ENCODE data around the gene SORCS2. TPM values are rescaled to one million over a fixed set of nuclear protein-coding genes. Genes with fewer than 3 reads are reported as not detected.

Gene SORCS2
- total RNA-seq, 2 experiments from 2014 or later: not detected

GRCh38 chr4:7480423-7480822, 288.1 kb downstream of the SORCS2 start:
- DNase-seq: no peak
- H3K27ac Mint-ChIP-seq: no peak overlapping the region

GRCh38 chr4:7481227-7481626, 288.9 kb downstream of the SORCS2 start:
- Mint-ChIP-seq H3K36me3 (no peaks in the 10 kb centered on the region), H3K27me3 (no peaks in the 10 kb centered on the region), H3K4me1 (no peaks in the 10 kb centered on the region), H3K9me3 (no peaks in the 10 kb centered on the region), H3K4me3 (no peak overlapping the region), H3K27ac (no peak overlapping the region)
- DNase-seq: no peak

More at GRCh38 chr4:7480423-7480822, 288.1 kb downstream of the SORCS2 start:
- no peaks in the 10 kb centered on the region for H3K36me3 Mint-ChIP-seq
- H3K9me3 Mint-ChIP-seq: no peaks in the 10 kb centered on the region
- no peaks in the 10 kb centered on the region for H3K4me1 Mint-ChIP-seq
- no peak overlapping the region for H3K4me3 Mint-ChIP-seq
- H3K27me3 Mint-ChIP-seq: no peaks in the 10 kb centered on the region

GRCh38 chr4:7485096-7485495, 292.8 kb downstream of the SORCS2 start:
- Mint-ChIP-seq H3K4me3 (no peak overlapping the region), H3K9me3 (no peaks in the 10 kb centered on the region), H3K36me3 (no peaks in the 10 kb centered on the region), H3K27ac (no peak overlapping the region), H3K27me3 (peaks cover 7% of the 10 kb centered on the region), H3K4me1 (no peaks in the 10 kb centered on the region)
- no peak for DNase-seq

- DNase-seq: no peak
- no peak overlapping the region for H3K27ac Mint-ChIP-seq
- no peaks in the 10 kb centered on the region for H3K36me3 Mint-ChIP-seq
- H3K27me3 Mint-ChIP-seq: peaks cover 9% of the 10 kb centered on the region
- no peaks in the 10 kb centered on the region for H3K9me3 Mint-ChIP-seq
- H3K4me3 Mint-ChIP-seq: no peak overlapping the region
- H3K4me1 Mint-ChIP-seq: no peaks in the 10 kb centered on the region
These were observed 293.8 kb downstream of the SORCS2 start for GRCh38 chr4:7486101-7486500.

- Mint-ChIP-seq H3K36me3 (no peaks in the 10 kb centered on the region), H3K27me3 (peaks cover 10% of the 10 kb centered on the region), H3K27ac (no peak overlapping the region), H3K4me3 (no peak overlapping the region), H3K4me1 (no peaks in the 10 kb centered on the region), H3K9me3 (no peaks in the 10 kb centered on the region)
- DNase-seq: no peak
These were observed 295.2 kb downstream of the SORCS2 start for GRCh38 chr4:7487502-7487901.

GRCh38 chr4:7487998-7488671, 295.8 kb downstream of the SORCS2 start:
- no peaks in the 10 kb centered on the region for H3K4me1 Mint-ChIP-seq
- no peak for DNase-seq
- H3K36me3 Mint-ChIP-seq: no peaks in the 10 kb centered on the region
- H3K9me3 Mint-ChIP-seq: no peaks in the 10 kb centered on the region
- H3K27ac Mint-ChIP-seq: no peak overlapping the region
- peaks cover 10% of the 10 kb centered on the region for H3K27me3 Mint-ChIP-seq
- no peak overlapping the region for H3K4me3 Mint-ChIP-seq

- H3K36me3 Mint-ChIP-seq: no peaks in the 10 kb centered on the region
These were observed 299.6 kb downstream of the SORCS2 start for GRCh38 chr4:7491915-7492314.

GRCh38 chr4:7498446-7499200, 306.3 kb downstream of the SORCS2 start:
- no peak for DNase-seq
- Mint-ChIP-seq H3K36me3 (no peaks in the 10 kb centered on the region), H3K27ac (no peak overlapping the region), H3K4me3 (no peak overlapping the region), H3K4me1 (no peaks in the 10 kb centered on the region), H3K9me3 (no peaks in the 10 kb centered on the region), H3K27me3 (peaks cover 4% of the 10 kb centered on the region)

More at GRCh38 chr4:7491915-7492314, 299.6 kb downstream of the SORCS2 start:
- Mint-ChIP-seq H3K27ac (no peak overlapping the region), H3K27me3 (peaks cover 10% of the 10 kb centered on the region), H3K4me1 (no peaks in the 10 kb centered on the region), H3K9me3 (no peaks in the 10 kb centered on the region), H3K4me3 (no peak overlapping the region)
- no peak for DNase-seq

GRCh38 chr4:7499661-7500060, 307.3 kb downstream of the SORCS2 start:
- Mint-ChIP-seq H3K27me3 (peaks cover 4% of the 10 kb centered on the region), H3K9me3 (no peaks in the 10 kb centered on the region), H3K36me3 (no peaks in the 10 kb centered on the region), H3K4me1 (no peaks in the 10 kb centered on the region), H3K4me3 (no peak overlapping the region), H3K27ac (no peak overlapping the region)
- DNase-seq: no peak

GRCh38 chr4:7500404-7500803, 308.1 kb downstream of the SORCS2 start:
- DNase-seq: no peak
- Mint-ChIP-seq H3K9me3 (no peaks in the 10 kb centered on the region), H3K36me3 (no peaks in the 10 kb centered on the region), H3K4me3 (no peak overlapping the region), H3K27me3 (peaks cover 4% of the 10 kb centered on the region), H3K4me1 (no peaks in the 10 kb centered on the region), H3K27ac (no peak overlapping the region)

GRCh38 chr4:7501314-7501713, 309.0 kb downstream of the SORCS2 start:
- H3K4me1 Mint-ChIP-seq: no peaks in the 10 kb centered on the region
- H3K9me3 Mint-ChIP-seq: no peaks in the 10 kb centered on the region
- H3K27ac Mint-ChIP-seq: no peak overlapping the region
- H3K27me3 Mint-ChIP-seq: peaks cover 4% of the 10 kb centered on the region
- no peaks in the 10 kb centered on the region for H3K36me3 Mint-ChIP-seq
- no peak for DNase-seq
- no peak overlapping the region for H3K4me3 Mint-ChIP-seq

GRCh38 chr4:7501873-7502272, 309.5 kb downstream of the SORCS2 start:
- Mint-ChIP-seq H3K4me1 (no peaks in the 10 kb centered on the region), H3K4me3 (no peak overlapping the region), H3K9me3 (no peaks in the 10 kb centered on the region), H3K27ac (no peak overlapping the region), H3K36me3 (no peaks in the 10 kb centered on the region), H3K27me3 (peaks cover 4% of the 10 kb centered on the region)
- no peak for DNase-seq

GRCh38 chr4:7503559-7504249, 311.4 kb downstream of the SORCS2 start:
- no peak overlapping the region for H3K27ac Mint-ChIP-seq
- H3K36me3 Mint-ChIP-seq: no peaks in the 10 kb centered on the region
- H3K4me1 Mint-ChIP-seq: no peaks in the 10 kb centered on the region
- H3K4me3 Mint-ChIP-seq: no peak overlapping the region
- DNase-seq: no peak
- peaks cover 13% of the 10 kb centered on the region for H3K27me3 Mint-ChIP-seq
- H3K9me3 Mint-ChIP-seq: no peaks in the 10 kb centered on the region

- peaks cover 17% of the 10 kb centered on the region for H3K27me3 Mint-ChIP-seq
- H3K4me1 Mint-ChIP-seq: no peaks in the 10 kb centered on the region
- no peaks in the 10 kb centered on the region for H3K36me3 Mint-ChIP-seq
- no peak overlapping the region for H3K27ac Mint-ChIP-seq
- DNase-seq: no peak
- no peak overlapping the region for H3K4me3 Mint-ChIP-seq
- no peaks in the 10 kb centered on the region for H3K9me3 Mint-ChIP-seq
These were observed 313.0 kb downstream of the SORCS2 start for GRCh38 chr4:7505116-7505900.

GRCh38 chr4:7506119-7506518, 313.8 kb downstream of the SORCS2 start:
- Mint-ChIP-seq H3K4me1 (no peaks in the 10 kb centered on the region), H3K27me3 (peaks cover 22% of the 10 kb centered on the region), H3K36me3 (no peaks in the 10 kb centered on the region), H3K4me3 (no peak overlapping the region), H3K9me3 (no peaks in the 10 kb centered on the region), H3K27ac (no peak overlapping the region)
- no peak for DNase-seq

Data from activated naive CD8-positive, alpha-beta T cell treated with anti-CD3 and anti-CD28 coated beads for 36 hours (primary cell).